GM18867 (cell line): ENCODE data around the gene SPAG4.

ENCODE experiments used
- ATAC-seq: cut with Tn5 transposase; IDR thresholded peaks from one replicate; pipeline ENCODE4 v1.9.1; 2021; ENCODE audit warnings: mild to moderate bottlenecking, moderate library complexity; ENCODE audit not compliant: unreplicated experiment

Gene SPAG4

DNA sequence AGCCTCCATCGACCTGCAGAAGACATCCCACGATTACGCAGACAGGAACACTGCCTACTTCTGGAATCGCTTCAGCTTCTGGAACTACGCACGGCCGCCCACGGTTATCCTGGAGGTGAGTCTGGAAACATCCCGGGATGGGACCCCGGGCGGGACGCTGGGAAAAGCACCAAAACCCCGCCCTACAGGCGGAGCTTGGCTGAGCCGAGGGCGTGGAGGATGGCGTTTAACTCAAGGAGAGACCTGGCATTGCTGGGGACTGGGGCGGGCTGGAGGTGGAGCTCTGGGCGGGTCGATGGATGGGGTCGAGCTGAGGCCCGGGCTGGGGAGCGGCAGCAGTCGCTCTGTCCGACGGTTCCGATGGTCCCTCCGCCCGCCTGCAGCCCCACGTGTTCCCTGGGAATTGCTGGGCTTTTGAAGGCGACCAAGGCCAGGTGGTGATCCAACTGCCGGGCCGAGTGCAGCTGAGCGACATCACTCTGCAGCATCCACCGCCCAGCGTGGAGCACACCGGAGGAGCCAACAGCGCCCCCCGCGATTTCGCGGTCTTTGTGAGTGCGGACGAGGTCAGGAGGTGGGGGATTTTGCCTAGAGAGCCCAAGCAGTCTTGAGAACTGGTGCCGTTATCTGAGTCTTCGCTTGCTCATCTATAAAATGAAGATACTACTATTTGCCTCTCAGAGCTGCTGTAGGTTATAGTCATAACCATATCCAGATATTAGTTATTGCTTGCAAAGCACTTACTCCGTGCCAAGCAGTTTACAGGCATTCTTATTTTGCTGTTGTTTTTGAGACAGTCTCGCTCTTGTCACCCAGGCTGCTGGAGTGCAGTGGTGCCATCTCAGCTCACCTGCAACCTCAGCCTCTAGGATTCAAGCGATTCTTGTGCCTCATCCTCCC, 3.8 kb downstream of the SPAG4 start:
- peak; percentile 41 for ATAC-seq

DNA sequence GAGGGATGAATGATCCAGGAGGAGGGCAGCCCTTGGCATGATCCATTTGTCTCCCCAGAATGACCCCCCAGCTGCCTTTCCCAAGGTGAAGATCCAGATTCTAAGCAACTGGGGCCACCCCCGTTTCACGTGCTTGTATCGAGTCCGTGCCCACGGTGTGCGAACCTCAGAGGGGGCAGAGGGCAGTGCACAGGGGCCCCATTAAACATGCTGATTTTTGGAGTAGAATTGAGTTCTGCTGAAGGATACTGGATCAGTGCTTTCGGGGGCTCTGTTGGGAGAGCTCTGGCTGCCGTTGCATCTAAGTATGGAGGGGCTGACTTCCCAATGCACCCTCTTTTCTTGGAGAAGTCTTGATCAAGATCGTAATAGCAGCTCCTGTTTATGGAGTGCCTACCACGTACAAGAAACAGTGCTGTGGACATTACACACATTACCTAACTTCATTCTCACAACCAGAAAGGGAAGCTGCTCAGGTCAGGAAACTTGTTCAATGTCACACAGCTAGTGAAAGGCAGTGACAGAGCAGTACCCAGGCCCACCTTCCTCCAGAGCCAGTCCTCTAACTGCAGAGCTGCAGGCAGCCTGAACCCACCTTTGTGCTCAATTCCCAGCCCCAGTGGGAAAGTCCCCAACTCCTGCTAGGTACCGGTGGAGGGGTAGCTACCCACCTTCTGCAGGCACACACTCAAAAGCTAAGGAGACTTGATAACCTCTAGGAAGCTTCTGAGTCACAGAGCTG, 5.4 kb downstream of the SPAG4 start:
- no peak for ATAC-seq

DNA sequence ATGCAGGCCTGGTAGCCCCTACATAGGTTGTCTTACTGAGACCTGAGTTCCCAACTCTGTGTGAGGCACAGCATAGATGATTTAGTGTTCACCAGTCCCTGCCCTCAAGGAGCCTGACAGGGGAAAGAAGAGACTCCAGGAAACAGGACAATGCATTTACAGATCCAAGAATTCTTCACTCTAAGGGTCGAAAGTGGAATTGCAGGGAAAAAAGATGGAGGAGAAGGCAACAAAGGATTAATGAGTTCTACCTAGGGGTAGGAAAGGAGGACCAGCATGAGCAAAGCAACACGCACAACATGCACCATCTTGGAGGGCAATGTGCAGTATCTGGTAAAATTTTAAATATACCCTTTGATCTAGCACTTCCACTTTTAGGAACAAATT, 5.9 kb downstream of the SPAG4 start:
- no peak for ATAC-seq

DNA sequence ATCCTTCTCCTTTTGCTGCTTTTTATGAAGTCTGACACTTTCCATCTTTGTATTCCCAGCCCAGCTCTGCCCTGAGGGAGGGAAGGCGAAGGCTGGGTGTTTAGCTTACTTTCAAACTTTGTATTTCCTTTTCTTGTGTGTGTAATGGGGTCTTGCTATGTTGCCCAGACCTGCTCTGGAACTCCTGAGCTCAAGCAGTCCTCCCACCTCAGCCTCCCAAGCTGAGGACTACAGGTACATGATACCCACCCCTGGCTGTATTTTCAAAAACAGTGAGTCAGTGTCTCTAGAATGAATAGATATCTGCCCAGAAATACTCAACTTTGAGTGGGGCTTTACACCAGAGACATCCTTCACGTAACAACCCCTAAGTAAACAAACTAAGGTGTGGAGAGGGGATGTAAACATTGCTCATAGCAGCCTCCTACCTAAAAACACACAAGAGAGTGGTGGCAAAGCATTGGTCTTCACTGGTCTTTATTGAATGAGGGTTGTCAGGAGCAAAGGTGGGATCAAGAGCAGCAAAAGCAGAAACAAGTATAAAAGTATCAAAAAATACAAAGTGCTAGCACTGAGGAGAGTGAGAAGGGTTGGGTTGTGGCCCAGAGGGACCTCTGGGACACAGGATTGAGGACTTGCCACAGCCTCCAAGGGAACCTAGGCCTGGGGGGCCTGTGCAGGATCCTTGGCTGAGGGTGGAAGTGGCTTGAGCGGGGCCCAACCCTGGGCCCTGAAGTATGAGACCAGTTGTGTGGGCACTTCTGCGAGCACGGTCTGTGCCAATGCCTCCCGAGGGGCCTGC, 10.2 kb downstream of the SPAG4 start:
- no peak for ATAC-seq

DNA sequence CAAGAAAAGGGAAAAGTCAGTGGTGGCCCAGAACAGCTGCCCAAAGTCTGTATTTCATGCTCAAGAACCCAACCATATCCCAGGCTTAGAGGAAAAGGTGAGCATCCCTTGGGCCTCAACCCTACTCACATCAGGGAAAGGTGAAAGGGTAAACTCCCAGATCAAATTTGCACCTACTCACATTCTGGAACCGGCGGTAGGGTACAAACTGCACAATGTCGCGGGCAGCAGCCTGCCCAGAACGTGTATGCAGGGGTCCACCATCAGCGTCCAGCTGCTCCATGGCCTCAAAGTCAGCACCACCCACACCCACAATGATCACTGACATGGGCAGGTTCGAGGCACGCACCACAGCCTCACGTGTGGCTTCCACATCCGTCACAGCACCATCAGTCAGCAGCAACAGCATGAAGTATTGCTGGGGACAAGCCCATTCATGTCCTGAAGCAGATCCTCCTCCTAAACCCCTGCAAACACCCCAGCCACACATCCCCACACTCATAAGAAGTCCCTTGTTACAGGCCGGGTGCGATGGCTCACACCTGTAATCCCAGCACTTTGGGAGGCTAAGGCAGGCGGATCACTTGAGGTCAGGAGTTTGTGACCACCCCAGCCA, 10.9 kb downstream of the SPAG4 start:
- no peak for ATAC-seq

DNA sequence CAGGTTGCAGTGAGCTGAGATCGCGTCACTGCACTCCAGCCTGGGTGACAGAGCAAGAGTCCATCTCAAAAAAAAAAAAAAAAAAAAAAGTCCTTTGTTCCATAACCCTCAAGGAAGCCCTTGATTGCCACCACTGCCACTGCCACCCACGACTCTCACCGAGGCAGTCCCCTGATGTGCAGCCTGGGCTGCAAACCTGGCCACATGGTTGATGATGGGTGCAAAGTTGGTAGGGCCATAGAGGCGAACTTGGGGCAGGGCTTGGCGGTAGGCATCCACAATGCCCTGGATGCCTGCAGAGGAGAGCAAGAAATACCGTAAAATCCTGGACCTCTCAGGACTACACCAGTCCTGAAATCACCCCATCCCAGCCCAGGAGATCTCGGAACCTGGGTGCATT, 11.5 kb downstream of the SPAG4 start:
- no peak for ATAC-seq

DNA sequence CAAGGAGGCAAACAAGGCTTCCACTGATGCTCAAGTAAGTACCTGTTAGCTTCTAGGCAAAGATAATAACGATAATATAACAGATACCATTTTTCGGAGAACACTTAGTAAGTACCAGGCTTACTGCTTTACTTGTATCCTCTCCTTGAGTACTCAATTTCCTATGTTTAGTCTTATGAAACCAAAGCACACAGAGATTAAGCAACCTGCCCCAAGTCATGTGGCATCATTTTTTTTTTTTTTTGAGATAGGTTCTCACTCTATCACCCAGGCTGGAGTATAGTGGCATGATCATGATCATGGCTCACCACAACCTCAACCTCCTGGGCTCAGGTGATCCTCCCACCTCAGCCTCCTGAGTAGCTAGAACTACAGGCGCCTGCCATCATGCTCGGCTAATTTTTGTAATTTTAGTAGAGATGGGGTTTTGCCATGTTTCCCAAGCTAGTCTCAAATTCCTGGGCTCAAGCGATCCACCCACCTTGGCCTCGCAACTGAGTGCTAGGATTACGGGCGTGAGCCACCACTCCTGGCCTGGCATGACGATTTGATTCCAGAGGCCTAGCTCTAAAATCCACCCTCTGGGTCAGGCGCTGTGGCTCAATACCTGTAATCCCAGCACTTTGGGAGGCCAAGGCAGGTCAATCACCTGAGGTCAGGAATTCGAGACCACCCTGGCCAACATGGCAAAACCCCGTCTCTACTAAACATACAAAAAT, 14.0 kb downstream of the SPAG4 start:
- ATAC-seq = no peak

DNA sequence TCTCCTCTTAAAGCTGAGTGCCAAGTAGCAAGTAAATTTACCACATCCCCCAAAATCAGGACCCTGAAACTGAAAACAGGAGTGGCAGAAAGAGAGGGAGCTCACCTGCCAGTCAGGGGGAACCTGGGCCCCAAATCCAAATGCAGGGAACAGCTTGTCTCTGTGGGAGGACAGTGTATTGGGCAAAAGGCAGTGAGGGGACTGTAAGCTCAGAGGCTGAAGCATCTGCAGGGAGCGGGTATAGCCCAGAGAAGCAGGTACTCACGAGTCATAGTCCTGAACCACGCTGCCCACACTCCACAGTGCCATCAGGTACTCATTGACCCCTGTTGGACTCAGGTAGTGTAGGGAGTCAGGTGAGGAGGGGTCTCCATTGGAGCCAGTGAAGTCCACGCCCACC, 15.0 kb downstream of the SPAG4 start:
- no peak for ATAC-seq

DNA sequence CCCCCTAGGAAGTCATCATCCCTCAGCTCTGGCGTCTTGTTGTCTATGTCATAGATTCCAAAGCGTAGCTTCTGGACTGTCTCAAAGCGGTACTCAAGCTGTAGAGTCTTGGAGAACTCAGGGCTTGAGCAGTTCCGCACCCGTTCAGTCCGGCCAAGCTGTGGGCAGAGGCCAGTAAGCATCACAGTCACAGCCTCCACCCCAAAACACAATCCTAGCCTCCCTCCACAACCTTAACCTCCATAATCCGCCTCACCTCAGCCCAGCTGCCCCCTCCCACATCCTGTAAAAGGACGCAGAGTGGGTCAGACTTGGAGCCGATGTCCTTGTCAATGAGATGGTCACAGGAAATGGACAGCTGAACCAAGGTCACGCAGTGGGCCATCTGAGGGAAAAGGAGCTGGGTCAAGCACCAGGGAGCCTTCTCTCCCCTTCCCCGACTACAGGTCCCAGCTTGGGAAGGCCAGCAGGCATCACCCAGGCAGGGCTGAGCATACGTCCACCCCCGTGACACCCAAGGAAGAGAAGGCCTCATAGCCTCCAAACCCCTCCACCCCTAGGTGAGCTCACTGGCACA, 17.0 kb downstream of the SPAG4 start:
- no peak for ATAC-seq

DNA sequence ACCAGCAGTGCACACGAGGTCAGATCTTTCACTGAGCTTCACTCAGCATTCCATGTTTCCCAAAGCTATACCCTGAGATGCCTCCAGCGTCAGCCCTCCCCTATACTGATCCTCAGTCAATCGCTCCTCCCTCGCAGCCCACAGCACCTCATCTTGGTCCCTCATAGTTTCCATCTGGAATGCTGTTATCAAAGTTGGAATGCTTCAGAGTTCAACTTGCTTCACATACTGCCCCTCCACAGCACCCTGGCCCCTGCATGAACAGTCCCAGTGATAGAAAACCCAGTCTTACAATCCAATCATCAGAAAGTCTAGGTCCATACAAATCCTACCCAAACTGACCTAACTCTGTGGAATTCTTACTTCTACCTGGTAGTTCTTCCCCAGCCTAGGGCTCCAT, 20.0 kb downstream of the SPAG4 start:
- no peak for ATAC-seq

DNA sequence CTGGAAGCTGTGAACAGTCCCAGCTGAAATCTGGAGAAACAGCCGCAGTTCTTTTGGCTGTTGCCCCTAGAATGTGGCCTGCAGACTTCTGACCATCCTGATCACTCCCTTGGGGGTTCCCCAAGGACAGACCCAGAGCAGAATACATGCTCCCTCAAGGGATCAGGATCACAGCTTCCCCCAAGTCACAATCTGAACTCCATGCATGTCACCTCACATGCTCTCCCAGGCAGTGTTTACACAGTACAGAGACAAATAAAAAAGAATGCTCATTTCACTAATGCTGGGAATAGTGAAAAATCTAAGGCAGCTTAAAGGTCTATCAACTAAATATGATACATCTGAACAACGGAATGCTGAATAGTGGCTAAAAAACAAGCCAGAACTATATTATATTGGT, 20.5 kb downstream of the SPAG4 start:
- ATAC-seq = no peak

DNA sequence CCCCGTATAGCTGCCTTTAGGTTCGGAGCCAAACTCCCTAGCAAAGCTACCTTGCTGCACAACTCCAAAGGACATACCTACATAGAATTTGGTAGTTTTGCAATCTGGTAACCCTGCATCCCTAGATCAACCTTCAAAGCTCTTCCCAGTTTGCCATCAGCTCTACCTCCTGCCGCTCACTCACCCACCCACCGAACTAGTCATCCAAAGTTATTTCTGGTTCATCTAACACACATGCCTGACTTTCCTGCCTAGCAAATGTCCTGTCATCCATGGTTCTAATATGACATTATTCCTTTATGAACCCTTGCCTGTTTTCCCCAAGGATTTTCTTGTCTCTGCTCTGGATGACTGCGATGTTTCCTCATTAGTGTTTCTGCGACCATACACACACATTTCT, 21.6 kb downstream of the SPAG4 start:
- no peak for ATAC-seq

DNA sequence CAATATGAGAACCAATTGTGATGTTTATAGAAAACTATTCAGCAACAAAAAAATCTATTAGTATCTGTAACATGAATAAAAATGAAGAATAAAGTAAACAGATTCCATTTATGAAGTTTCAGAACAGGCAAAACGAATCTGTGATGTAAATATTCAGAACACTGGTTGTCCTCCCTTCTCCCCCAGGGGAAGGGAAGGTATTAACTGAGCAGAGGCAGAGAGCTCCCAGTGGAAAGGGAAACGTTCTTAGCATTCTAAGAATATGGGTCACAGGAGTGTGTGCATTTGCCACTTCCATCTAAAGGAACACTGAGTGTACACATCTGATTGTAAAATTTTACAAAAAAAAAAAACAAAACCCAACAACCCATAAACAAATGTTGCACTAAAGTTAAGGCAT, 23.1 kb downstream of the SPAG4 start:
- no peak for ATAC-seq

DNA sequence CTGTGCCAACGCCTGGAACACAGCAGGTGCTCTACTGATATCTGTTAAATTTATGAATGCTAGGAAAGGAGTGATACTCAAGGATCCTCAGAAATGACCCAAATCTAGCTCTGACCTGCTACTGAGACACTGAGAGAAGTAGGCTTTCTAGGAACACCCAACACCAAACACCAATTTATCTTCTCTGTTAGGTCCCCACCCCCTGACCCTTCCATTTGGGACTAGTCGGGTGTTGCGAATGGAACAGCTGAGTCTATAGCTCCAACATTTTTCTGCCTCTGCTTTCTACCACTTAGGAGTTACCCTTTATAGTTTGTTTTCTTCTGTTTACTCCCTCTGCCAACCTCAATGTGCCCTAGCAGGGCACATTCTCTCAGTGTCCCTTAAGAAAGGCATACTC, 25.1 kb downstream of the SPAG4 start:
- no peak for ATAC-seq

DNA sequence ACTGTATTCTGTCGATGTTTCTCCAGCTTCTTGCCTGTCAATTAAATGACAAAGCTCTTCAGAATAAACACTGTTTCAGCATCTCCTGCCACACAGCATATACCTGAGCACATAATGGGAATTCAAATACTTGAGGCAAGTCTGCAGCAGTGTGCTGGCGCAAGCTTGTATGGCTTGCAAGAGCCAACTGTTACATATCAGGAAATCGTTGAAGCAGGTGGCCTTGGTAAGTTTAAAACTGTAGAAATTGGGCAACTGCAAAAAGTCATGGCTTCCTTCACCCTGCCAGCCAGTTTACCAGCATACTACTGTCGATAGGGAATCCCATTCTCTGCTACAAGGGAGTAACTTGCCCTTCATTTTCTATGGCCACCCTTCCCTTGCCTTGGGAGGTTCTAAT, 26.1 kb downstream of the SPAG4 start:
- no peak for ATAC-seq

DNA sequence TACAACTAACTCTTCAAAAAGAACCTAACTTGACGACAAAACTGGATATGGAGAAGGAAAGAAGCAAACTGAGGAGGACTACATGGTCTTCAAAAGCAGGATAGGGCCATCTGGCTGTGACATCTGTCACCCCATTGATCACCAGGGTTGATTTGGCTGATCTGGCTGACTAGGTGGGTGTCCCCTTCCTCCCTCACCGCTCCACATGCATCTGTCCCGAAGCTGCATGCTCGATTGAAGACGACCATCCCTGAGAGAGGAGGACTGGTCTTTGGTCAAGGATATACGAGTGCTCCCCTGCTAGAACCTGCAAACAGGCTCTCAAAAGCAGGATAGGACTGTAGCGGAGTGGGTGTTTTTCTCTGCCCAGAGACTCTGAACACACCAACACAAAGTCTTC, 27.4 kb downstream of the SPAG4 start:
- ATAC-seq = no peak

DNA sequence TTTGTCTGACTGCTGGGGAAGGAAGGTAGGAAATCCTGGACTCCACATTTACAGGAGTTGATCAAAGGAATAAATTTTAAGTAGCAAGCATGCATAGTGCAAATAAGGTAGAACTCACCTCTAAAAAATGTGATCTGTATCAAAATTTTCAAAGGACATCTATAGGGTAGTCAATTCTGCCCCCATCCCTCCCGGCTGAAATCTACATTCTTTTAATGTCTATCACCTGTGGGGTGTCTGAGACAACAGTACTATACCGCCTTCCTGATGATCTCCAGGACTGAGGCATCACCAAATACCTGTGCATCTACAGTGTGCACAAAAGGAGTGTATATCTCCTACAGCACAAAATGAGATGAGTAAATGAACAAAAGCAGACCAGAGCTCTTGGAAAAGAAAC, 29.2 kb downstream of the SPAG4 start:
- no peak for ATAC-seq

DNA sequence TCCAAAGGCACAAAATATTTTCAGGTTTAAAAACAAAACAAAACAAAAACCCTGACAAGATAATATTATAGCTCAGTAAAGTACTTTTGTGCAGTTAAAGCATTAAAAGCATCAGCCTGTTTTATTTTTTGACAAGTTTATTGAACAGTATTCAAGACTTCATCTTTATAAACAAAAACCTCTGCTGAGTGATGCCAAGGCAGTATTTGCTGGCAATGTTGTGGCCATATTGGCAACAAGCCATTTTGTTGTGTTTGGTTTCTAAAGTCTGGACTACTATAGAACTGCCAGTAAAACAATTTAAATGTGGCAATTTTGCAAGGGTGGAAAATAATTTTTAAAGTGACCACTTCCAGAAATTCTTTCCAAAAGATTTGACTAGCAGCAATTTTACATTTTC, 33.2 kb downstream of the SPAG4 start:
- no peak for ATAC-seq

DNA sequence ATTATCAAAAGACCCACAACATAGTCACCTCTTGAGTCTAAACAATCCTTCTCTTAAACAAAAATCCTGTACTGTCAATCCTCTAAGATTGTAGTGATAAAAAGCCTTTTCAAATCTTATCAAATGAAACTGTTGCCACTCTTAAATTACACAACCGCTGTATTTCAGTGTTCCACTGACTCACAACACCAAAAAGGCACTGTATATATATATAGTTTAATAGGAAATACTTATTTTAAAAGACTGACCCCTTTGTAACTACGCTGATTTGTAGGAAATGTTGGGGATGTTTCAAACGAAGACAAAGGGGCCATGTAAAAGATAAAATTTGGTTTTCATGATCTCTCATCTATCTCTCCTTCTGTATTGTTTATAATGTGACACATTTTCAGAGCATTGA, 35.0 kb downstream of the SPAG4 start:
- ATAC-seq = no peak

DNA sequence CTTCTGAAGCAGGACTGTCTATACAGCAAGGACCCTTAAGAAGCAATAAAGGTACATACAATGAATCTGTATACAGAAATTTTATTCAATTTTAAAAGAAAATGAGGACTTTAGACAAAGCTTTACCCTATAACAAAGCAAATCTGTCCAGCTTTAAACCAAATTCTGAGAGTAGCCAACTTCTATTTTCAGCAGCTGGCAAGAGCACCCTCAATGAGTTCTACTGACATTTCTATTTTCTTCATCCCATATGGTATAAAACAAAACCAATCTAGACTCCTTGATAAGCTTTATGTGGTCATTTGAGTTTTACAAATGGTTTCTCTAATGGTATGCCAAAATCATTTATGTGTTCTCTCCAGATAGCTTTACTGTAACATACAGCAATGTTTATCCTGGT, 36.3 kb downstream of the SPAG4 start:
- no peak for ATAC-seq
